ENCODE data around the gene NAALADL2. TPM values are rescaled to one million over a fixed set of nuclear protein-coding genes. Genes with fewer than 3 reads are reported as not detected.

NAALADL2 gene
- total RNA-seq, 4 donors from 2014 or later, result 10.3 to 16.7 (median 10.9) TPM

- DNase-seq (ENCODE audit: low spot score in 2 of 2), result no peak
- H3K36me3 ChIP-seq, result no peaks in the 10 kb centered on the region
- no peaks in the 10 kb centered on the region for H3K4me1 ChIP-seq
- no peaks in the 10 kb centered on the region for H3K9me3 ChIP-seq
- H3K4me3 ChIP-seq, result no peak overlapping the region
- 60 to 69% methylated on average over 1 of the region's 1 CpG for WGBS, 2 donors
- H3K27ac ChIP-seq, result no peak overlapping the region
- H3K27me3 ChIP-seq, result no peaks in the 10 kb centered on the region
- TF ChIP-seq CTCF (IDR thresholded peaks at IDR 0.05), result no peak
Measured at GRCh38 chr3:175410251-175410650, 551.1 kb downstream of the NAALADL2 start.

GRCh38 chr3:175411405-175411804, 552.3 kb downstream of the NAALADL2 start:
- WGBS, 2 donors, result 72 to 74% methylated on average over 4 of the region's 4 CpGs
- Histone ChIP-seq H3K9me3 (no peaks in the 10 kb centered on the region), H3K27ac (no peak overlapping the region), H3K4me3 (no peak overlapping the region), H3K36me3 (no peaks in the 10 kb centered on the region), H3K4me1 (no peaks in the 10 kb centered on the region), H3K27me3 (no peaks in the 10 kb centered on the region)
- no peak for DNase-seq (ENCODE audit: low spot score in 2 of 2)
- TF ChIP-seq POLR2A (IDR thresholded peaks at IDR 0.05) (no peak), EP300 (IDR thresholded peaks at IDR 0.05) (no peak), CTCF (IDR thresholded peaks at IDR 0.05) (no peak)

GRCh38 chr3:175411946-175412345, 552.8 kb downstream of the NAALADL2 start:
- WGBS, 2 donors, result 67 to 74% methylated on average over 6 of the region's 6 CpGs
- Histone ChIP-seq H3K4me1 (no peaks in the 10 kb centered on the region), H3K27me3 (no peaks in the 10 kb centered on the region), H3K9me3 (no peaks in the 10 kb centered on the region), H3K4me3 (no peak overlapping the region), H3K27ac (no peak overlapping the region), H3K36me3 (no peaks in the 10 kb centered on the region)
- TF ChIP-seq CTCF (IDR thresholded peaks at IDR 0.05) (no peak), EP300 (IDR thresholded peaks at IDR 0.05) (no peak), POLR2A (IDR thresholded peaks at IDR 0.05) (no peak)
- DNase-seq (ENCODE audit: low spot score in 2 of 2), result no peak

GRCh38 chr3:175413926-175414325, 554.8 kb downstream of the NAALADL2 start:
- Histone ChIP-seq H3K4me3 (no peak overlapping the region), H3K36me3 (no peaks in the 10 kb centered on the region), H3K27ac (no peak overlapping the region), H3K4me1 (no peaks in the 10 kb centered on the region), H3K9me3 (no peaks in the 10 kb centered on the region), H3K27me3 (no peaks in the 10 kb centered on the region)
- TF ChIP-seq EP300 (IDR thresholded peaks at IDR 0.05) (no peak), POLR2A (IDR thresholded peaks at IDR 0.05) (no peak), CTCF (IDR thresholded peaks at IDR 0.05) (no peak)
- 64 to 68% methylated on average over 4 of the region's 4 CpGs for WGBS, 2 donors
- no peak for DNase-seq (ENCODE audit: low spot score in 2 of 2)

- 92 to 99% methylated on average over 2 of the region's 2 CpGs for WGBS, 2 donors
- no peak for DNase-seq (ENCODE audit: low spot score in 2 of 2)
Measured at GRCh38 chr3:175416600-175416999, 557.5 kb downstream of the NAALADL2 start.

More at GRCh38 chr3:175416600-175416999, 557.5 kb downstream of the NAALADL2 start:
- Histone ChIP-seq H3K4me3 (no peak overlapping the region), H3K27me3 (no peaks in the 10 kb centered on the region), H3K9me3 (no peaks in the 10 kb centered on the region), H3K36me3 (no peaks in the 10 kb centered on the region), H3K4me1 (peaks cover 0 to 7% (median 0%) of the 10 kb centered on the region in 4 donors), H3K27ac (no peak overlapping the region)
- no peak for TF ChIP-seq POLR2A (IDR thresholded peaks at IDR 0.05)
- no peak for TF ChIP-seq CTCF (IDR thresholded peaks at IDR 0.05)
- TF ChIP-seq EP300 (IDR thresholded peaks at IDR 0.05), result no peak
